ENCODE results near the gene ATP9B.

GRCh38 chr18:79203017-79203605 lies 133.9 kb downstream of the ATP9B start:
- TF ChIP-seq, protein P1, sequence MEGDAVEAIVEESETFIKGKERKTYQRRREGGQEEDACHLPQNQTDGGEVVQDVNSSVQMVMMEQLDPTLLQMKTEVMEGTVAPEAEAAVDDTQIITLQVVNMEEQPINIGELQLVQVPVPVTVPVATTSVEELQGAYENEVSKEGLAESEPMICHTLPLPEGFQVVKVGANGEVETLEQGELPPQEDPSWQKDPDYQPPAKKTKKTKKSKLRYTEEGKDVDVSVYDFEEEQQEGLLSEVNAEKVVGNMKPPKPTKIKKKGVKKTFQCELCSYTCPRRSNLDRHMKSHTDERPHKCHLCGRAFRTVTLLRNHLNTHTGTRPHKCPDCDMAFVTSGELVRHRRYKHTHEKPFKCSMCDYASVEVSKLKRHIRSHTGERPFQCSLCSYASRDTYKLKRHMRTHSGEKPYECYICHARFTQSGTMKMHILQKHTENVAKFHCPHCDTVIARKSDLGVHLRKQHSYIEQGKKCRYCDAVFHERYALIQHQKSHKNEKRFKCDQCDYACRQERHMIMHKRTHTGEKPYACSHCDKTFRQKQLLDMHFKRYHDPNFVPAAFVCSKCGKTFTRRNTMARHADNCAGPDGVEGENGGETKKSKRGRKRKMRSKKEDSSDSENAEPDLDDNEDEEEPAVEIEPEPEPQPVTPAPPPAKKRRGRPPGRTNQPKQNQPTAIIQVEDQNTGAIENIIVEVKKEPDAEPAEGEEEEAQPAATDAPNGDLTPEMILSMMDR (IDR thresholded peaks at IDR 0.05), result no peak
- TF ChIP-seq ZFX (IDR thresholded peaks at IDR 0.05; ENCODE audit: borderline replicate concordance), result no peak
